Kidney glomerular epithelial cell (primary cell): ENCODE results near the gene DNASE1L3.

Experiments
- DNase-seq: peaks from one replicate; lab custom pipeline; 2025; lab: John Stamatoyannopoulos, UW

DNASE1L3 gene

GRCh38 chr3:58161435-58162398 is 49.1 kb downstream of the DNASE1L3 start:
- DNase-seq = peak; percentile 93

DNA sequence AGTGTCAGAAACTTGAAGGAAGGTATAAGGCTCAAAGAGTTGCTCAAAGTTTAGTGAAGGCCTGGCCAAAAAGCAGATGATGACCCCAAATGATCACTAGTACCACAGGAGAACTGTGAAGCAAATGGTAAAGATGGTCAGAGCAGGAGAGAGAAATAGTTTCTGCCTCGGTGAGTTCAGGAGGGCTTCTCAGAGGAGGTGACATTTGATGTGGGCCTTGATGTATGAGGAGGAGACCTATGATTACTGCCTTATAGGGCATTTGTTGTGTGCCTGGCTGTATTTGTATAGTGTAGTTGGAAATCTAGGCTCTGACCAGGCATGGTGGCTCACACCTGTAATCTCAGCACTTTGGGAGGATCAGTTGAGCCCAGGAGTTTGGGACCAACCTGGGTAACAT is 50.4 kb downstream of the DNASE1L3 start:
- DNase-seq = no peak

- no peak for DNase-seq
Observed at GRCh38 chr3:58158442-58159153, 52.2 kb downstream of the DNASE1L3 start.

GRCh38 chr3:58157700-58158099 is 53.1 kb downstream of the DNASE1L3 start:
- no peak for DNase-seq

DNA sequence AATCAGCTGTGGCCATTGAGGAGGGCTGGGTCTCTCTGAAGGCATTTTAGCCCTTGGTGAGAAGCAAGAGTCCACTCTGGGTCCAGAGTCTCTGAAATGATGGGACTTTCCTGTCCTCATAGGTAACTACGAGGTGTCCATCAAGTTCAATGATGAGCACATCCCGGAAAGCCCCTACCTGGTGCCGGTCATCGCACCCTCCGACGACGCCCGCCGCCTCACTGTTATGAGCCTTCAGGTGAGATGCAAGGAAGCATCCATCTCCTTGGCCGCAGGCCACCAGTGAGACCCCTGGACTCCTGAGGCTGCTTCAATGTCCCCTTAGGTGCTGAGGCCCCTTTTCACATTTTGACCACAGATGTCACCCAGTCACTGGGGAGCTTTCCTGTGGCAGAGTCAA is 54.9 kb downstream of the DNASE1L3 start:
- no peak for DNase-seq

GRCh38 chr3:58154626-58155449 is 55.9 kb downstream of the DNASE1L3 start:
- DNase-seq = no peak

GRCh38 chr3:58153371-58153770 is 57.4 kb downstream of the DNASE1L3 start:
- DNase-seq = no peak

- DNase-seq = no peak
Observed at GRCh38 chr3:58152225-58153015, 58.4 kb downstream of the DNASE1L3 start.

- no peak for DNase-seq
Observed at GRCh38 chr3:58151637-58152036, 59.1 kb downstream of the DNASE1L3 start.

DNA sequence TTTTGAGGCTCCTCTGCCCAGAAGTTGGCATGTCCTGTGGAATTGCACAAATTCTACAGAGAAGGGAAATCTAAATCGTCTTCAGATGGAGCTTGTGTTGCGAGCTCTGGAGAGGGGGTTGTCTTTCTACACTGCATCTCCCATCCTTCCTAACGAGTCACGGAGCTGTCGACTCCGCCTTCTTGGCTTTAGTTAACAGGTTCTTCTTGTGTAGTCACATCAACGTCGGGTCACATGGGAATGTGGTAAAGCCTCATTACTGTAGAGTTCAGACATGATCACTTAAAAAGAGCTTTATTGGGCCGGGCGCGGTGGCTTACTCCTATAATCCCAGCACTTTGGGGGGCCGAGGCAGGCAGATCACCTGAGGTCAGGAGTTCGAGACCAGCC is 60.0 kb downstream of the DNASE1L3 start:
- DNase-seq = no peak

GRCh38 chr3:58150130-58150809 is 60.5 kb downstream of the DNASE1L3 start:
- no peak for DNase-seq

DNA sequence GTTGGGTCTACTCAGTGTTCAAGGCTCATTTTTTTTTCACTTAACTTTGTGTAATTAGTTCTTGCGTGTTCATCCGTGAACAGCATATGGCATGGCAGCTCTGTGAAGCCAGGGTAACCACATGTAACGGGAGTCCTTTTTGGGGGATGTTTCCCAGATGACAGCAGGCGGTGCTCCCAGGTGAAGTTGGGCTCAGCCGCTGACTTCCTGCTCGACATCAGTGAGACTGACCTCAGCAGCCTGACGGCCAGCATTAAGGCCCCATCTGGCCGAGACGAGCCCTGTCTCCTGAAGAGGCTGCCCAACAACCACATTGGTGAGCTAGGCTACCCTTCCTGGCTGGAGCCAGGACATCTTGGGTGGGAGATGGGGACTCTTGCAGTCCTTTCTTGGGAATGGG is 62.7 kb downstream of the DNASE1L3 start:
- DNase-seq = no peak

DNA sequence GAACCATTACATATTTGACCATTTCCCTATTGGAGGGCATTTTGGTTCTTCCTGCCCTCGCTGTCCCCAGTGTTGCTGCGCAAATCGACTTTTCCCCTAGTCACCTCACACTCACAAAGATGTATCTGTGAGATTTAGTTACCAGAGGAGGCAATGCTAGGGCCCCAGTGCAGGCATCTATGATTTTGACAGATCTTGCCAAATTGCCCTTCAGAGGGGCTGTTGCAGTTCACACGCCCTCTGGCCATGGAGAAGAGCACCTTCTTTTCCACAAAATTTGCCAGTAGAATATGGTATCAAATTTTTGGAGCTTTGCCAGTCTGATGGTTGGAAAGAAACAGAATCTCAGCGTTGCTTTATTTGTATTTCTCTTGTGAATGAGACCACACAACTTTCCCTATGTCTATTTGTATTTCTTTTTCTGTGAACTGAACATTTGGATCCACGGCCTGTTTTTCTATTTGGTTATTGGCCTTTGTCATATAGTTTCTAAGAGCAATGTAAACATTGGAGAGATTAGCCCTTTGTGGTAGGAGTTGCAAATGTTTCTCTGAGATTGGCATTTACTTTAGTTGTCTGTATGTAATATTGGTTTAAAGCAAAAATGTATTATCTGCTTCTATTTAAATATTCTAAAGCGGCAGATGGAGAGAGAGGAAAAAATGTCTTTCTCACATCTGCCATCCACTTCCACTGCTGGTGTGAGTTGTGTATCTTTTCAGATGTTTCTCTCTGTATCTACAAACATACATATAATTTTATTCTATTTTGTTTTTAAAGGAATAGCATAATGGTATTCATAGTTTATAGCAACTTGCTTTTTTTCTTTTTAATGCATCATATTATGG is 66.1 kb downstream of the DNASE1L3 start:
- no peak for DNase-seq

DNA sequence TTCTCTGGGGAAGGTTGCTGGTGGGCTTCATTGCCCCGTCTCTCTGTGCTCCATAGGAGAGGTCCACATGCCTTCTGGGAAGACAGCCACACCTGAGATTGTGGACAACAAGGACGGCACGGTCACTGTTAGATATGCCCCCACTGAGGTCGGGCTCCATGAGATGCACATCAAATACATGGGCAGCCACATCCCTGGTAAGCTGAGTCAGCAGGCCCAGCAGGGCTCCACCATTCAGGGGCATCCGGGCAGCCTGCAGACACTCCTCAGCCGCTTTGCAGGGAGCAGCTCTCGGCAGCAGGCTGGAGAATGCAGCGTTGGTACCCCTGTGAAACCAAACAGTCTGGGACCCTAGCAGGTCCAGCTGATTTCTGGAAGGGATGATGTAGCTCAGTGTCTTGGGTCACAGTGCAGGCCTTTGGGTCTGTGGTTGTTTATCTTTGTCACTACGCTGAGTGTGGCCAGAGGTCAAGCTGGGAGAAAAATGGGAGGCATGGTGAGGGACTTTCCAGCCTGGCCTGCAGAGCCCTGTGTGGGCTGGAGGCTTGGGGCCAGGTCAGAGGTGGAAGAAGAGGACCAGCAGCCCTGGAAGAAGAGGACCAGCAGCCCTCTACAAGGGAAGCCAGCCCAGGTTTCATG is 67.2 kb downstream of the DNASE1L3 start:
- no peak for DNase-seq
